Stimulated activated CD4-positive, alpha-beta T cell treated with anti-CD3 and anti-CD28 coated beads, Interleukin-1b, Interleukin-23, amount 100 ng/mL, for 48 hours (primary cell): ENCODE data around the gene BCAP31.
"Not testable (repeated sequence)": the region's sequence is repeated elsewhere in the genome, so short reads cannot be mapped to it uniquely, and the experiment has no call there.

ENCODE experiments used
- DNase-seq: peaks from one replicate; pipeline ENCODE4 v3.0.0-alpha.2; 2020

The BCAP31 gene

DNA sequence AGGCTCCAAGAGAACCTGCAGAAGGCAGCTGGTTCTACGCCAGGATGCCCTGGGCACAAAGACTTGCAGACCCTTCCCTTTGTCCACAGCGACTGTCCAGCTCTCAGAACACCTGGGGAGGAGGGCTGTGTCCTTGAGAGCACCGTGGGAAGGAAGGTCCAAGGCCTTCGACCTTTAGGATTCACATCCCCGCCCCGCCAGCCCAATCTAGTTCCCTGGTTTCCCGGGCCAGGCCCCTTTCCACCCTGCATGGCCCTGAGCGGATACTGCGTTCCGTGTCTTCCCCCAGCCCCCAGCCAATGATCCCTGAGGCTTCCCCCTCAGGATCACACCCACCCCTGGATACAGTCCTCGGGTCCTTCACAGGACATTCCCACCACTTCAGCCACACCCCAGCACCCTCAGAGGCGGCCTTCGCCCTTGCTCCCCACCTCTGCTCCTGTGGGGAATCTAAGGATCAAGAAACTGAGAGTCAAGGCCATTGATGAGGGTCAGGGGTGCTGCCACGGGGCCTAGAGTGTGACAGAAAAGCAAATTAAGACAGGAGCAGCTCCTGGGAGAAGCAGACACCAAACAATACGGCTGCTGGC lies 9.6 kb upstream of the BCAP31 start:
- DNase-seq: no peak

DNA sequence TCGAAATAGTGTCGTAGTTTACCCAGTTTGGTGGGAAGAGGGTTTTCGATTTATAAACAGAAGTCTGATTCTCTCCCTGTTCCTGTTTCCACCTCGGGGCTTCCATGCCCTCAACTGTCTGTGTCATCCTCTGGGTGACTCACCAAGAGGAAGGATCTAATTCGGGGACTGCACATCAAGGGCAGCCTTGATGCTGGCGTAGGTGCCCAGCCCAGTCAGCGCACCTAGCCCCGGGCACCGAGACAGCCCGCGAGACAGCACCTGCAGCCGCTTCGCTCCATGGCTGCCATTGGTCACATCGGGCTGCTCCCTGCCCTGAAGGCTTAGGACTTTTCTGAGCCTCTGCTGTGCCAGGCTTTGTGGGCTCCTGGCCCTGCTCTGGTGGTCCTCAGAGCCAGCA lies 8.2 kb upstream of the BCAP31 start:
- no peak for DNase-seq

DNA sequence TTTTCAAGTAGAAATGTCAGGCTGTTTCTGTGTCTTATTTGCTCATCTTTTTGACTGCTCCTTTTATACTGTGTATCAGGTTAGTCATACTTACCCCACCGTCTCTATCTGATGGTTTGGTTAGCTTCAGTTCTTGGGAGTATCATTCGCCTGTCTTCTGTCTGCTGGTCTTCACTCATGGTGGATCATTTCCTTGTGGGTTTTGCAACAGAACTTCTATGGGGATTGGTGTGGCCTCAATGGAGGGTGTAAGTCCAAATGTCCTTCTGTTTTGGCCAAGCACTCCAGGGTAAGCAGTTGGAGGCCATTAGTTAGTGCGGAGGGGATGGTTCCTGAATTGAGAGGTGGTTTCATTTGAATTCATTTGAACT lies 7.6 kb upstream of the BCAP31 start:
- no peak for DNase-seq

DNA sequence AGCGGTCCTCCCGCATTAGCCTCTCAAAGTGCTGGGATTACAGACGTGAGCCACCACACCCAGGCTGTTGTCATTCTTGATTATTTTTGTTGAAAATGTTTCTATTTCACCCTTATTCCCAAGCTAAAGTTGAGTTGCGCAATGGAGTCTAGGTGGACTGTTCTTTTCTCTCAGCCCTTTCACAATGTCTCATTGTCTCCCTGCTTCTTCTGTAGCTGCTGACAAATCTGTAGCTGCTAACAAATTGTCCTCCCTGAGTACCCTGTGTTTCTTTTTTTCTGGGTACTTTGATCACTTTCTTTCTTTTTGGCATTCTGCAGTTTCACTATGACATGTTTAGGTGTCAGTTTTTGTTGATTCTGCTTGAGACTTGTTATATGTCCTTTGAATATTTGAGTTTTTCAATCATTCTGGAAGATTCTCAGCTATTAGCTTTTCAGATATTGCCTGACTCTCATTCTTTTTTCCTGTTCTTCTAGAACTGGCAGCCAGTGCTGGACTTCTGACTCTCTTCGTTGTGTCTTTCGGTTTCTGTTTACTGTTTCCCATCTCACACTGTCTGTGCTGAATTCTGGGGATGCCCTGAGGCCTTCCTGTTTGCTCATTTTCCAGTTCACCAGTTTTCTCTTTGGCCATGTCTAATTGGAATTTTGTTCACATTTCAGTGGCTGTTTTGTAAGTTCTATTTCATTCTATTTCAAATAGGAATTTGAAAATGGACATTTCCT lies 7.1 kb upstream of the BCAP31 start:
- no peak for DNase-seq

DNA sequence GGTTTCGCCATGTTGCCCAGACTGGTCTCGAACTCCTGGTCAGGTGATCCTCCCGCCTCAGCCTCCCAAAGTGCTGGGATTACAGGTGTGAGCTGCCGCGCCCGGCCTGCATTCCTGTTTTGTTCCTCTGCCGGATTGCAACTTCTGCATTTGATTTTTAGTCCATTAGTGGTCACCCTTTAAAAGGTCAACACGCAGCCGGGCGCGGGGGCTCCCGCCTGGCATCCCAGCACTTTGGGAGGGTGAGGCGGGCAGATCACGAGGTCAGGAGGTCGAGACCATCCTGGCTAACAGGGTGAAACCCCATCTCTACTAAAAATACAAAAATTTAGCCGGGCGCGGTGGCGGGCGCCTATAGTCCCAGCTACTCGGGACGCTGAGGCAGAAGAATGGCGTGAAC lies 5.9 kb upstream of the BCAP31 start:
- DNase-seq: not testable (repeated sequence)

DNA sequence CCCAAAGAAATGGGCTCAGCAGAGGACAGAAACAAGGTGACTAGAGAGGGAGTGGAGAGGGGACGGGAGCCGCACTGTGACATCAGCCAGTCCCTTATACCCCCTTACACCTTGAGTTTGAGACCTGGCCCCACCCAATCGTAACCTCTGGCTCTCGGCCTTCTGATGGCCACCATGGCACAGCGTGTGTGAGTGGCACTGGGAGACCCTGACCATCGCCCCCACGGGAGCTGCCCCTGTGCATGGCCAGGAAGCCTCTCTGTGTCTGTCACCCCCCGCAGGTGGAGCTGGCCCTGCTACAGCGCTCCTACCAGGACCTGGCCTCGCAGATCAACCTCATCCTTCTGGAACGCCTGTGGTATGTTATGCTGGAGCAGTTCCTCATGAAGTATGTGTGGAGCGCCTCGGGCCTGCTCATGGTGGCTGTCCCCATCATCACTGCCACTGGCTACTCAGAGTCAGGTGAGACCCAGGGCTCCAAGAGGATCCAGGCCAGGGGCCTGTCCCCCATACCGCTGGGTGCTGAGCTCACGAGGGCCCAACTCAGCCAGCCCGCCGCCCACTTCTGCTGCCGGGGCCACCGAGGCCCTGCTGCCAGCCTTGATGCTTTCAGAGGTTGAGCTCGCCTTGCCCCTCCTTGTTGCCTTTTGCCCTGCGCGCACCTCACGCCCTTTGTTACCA lies 4.9 kb upstream of the BCAP31 start:
- DNase-seq: no peak

DNA sequence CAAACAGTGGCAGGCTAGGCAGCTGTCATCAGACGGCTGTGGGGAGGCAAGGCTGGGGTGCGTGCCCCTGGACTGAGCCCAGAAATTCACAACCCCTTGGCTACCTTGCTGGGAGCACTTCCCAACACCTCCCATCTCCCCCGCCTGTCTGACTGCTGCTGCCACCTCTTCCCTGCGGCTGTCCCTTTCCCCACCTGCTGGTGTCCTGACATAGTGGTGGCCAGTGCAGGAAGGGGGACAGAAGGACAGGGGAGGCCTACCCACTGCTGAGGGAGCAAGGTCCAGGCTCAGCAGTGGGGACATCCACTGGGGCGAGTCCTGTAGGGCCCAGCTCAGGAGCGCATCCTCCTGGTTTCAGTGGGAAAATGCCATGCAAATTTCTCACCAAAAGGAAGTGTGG lies 3.9 kb upstream of the BCAP31 start:
- DNase-seq: no peak

DNA sequence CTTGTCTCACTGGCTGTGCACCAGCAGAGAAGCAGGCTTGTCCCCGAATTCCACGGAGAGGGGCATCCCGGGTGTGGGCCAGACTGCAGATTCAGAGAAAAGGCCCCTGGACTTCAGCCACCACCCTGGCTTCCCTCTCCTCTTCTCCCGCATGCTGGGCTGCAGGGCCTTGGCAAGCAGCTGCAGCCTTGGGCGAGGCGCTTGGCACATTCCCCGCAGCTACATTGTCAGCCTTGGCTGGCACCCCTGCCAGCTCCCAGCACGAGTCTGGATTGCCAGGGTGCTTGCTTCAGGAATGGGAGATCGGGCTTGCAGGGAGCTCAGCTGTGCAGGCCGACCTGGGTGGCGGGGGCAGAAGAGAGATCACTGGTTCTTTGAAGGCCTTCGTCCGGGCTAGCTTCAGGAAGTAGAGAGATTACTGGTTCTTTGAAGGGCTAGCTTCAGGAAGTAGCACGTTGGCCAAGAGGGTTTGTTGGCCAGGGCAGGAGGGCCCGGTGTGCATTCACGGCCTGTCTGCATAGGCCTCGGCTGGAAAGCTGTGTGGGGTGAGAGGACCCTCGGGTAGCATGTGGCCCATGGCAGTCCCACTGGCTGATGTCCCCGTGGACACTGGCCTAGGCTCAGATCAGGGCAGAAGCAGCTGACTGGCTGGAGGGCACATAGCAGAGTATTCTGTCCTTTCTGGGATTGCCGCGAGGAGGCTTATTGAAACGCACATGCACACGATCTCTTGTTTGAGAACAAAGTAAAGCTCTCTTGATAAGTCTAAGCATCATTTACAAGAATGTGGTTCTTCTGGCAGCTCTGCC lies 3.1 kb upstream of the BCAP31 start:
- no peak for DNase-seq

DNA sequence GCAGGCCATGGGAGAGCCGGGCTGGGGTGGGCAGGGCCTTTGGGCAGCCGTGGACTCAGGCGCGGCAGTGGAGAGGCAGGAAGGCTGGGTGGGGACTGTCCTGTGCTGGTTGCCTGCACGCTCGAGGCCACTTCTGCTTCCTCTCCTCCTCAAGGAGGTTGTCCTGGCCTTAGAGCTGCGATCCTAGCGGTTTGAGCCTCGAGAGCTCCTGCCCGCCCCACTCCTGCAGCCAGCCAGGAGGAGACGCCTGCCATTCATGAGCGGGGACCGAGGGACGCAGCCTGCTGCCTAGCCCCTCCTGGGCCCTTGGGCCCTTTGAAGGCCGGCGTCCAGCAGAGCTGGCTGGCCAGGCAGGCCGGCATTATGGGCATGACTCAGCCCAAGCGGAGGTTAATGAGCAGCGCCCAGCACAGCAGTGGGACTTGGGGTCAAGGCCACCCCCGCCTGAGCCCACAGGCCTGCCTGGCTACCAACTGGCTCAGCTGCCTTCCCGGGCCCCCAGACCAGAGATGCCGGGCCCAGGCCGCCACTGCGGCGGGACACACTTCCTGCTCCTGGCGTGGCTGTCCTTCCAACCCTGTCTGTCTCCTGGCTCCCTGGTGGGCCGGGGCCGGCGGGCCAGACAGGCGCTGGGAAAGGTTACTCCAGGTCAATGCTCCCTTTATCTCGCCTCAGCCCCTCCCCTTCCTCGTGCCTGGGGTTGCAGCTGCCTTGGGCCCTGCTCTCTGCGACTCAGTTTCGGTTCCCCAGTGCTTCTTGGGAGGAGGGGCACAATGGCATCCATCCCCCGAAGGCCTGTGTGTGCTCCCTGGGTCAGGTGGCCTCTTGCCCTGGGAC lies 2.3 kb upstream of the BCAP31 start:
- no peak for DNase-seq

DNA sequence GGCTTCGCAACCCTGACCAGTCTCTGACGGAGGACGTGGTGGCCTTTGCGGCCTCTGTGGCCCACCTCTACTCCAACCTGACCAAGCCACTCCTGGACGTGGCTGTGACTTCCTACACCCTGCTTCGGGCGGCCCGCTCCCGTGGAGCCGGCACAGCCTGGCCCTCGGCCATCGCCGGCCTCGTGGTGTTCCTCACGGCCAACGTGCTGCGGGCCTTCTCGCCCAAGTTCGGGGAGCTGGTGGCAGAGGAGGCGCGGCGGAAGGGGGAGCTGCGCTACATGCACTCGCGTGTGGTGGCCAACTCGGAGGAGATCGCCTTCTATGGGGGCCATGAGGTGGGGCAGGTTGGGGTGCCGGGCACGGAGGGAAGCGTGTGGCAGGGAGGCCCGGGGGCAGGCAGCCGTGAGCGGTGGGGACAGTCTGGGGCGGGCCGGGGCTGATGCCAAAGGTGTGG lies 1.7 kb upstream of the BCAP31 start:
- no peak for DNase-seq

DNA sequence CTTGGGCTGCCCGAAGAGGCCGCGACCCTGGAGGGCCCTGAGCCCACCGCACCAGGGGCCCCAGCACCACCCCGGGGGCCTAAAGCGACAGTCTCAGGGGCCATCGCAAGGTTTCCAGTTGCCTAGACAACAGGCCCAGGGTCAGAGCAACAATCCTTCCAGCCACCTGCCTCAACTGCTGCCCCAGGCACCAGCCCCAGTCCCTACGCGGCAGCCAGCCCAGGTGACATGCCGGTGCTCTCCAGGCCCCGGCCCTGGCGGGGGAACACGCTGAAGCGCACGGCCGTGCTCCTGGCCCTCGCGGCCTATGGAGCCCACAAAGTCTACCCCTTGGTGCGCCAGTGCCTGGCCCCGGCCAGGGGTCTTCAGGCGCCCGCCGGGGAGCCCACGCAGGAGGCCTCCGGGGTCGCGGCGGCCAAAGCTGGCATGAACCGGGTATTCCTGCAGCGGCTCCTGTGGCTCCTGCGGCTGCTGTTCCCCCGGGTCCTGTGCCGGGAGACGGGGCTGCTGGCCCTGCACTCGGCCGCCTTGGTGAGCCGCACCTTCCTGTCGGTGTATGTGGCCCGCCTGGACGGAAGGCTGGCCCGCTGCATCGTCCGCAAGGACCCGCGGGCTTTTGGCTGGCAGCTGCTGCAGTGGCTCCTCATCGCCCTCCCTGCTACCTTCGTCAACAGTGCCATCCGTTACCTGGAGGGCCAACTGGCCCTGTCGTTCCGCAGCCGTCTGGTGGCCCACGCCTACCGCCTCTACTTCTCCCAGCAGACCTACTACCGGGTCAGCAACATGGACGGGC lies 1.0 kb upstream of the BCAP31 start:
- DNase-seq: no peak

DNA sequence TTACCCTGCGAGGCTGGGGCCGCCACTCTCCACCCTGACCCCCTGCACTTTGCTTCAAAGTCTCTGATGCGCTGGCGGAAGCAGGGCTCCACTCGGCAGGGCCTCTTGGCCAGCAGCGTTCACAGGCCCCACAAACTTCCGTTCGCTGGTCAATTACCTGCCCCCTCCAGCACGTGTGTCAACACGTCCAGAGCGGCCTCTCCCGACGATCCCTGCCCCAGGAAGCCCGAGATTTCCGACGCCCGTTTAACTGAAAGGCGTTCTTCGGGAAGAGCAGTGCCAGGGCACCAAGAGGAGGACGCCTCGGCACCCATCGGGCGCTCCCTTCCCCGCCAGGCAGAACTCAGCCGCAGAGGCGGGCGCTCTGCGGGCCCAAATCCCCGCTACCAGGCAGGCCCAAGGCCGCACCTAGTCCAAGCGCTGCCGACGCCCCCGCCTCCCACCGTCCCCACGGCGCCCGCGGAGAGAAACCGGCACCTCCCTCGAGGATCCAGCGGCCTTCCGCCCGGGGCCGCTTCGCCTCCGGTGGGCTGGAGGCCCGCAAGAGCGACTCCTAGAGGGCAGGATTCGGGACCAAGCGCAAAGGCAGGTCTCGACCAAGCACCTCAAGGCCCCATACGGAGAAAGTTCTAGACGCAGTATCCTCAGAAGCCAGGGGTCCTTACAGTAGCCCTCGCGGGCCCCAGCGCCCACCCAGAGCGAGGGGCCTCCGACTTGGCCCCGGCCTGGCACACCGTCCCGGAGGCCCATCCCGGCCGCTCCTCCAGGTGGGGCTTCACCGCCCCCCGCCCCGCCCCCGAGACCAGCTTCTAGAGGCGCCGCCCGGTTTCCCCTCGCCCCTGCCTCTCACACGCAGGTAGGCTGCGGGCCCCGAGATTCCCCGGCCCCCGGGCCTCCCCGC lies 586 bp downstream of the BCAP31 start:
- peak; percentile 42 for DNase-seq

DNA sequence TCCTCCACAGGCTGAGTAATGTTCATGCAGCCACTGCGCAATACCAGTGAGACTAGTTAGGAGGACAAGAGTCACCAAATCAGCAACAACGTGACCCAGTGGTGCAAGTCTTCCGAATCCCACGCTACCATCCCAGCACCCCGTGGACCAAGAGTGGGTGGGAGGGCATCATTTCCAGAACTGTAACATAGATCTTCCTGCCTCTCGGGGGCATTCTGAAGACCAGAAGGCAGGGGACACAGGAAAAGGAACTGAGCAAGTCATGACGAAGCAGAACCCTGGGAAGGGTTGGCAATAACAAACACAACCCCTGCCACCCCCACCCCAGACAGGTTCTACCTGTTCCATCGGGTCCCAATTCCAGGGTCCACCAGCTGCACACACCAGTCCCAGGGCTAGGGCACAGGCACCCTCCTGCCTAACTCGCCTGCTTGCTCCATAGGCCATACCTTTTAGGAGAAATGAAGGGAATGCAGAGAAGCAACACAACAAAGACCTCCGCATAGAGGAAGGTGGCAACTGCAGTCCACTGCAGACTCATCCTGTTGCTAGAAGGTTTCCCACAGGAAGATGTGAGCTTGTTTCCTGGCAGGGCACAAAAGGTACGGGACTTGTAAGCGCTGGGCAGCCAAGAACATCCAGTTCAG lies 1.4 kb downstream of the BCAP31 start:
- no peak for DNase-seq

DNA sequence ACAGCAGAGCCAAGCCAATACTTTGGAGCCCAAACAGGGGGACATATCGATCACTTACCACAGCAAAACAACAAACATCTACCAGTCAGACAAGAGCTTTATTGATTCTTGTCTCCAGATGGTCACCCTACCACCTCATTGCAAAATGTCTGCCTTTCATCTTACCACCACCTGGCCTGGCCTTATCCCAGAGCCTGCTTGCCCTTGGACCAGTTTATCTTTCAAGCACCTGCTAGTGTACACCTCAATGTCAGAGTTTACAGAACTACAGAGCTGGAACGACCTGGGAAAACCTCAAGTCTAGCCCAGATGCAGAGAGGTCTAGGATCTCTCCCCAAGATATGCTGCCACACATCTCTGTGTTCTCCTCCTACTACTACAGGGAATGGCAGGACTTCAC lies 4.5 kb downstream of the BCAP31 start:
- DNase-seq: no peak

DNA sequence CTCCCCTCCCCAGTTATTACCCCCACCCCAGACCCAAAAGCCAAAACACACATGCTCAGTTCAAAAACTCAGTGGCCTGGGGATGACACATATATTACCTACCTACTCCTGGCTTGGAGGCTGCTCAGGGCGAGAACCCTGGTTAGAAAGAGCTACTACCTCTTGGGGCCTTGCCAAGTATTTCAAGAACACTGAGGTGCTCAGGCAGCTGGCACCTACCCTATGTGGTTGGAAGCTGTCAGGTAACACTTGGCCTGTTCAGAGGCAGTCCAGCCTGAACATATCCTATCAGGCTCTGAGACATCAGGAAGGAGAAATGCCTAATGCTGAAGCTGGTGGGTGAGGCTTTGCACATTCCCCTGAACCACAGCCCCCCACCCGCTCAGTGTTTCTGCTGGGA lies 4.9 kb downstream of the BCAP31 start:
- DNase-seq: no peak

DNA sequence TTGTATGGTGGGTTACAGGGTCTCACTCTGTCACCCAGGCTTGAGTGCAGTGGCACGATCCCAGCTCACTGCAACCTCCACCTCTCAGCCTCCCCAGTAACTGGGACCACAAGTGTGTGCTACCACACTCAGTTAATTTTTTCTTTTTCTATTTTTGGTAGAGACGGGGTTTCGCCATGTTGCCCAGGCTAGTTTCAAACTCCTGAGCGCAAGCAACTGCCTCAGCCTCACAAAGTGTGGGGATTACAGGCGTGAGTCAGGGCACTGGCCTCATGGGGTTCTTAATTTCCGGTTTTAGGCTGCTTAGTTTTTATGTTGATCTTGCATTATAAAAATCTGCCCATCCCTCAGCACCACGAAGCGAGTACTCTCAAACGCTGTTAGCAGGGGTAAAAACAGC lies 6.7 kb downstream of the BCAP31 start:
- no peak for DNase-seq

DNA sequence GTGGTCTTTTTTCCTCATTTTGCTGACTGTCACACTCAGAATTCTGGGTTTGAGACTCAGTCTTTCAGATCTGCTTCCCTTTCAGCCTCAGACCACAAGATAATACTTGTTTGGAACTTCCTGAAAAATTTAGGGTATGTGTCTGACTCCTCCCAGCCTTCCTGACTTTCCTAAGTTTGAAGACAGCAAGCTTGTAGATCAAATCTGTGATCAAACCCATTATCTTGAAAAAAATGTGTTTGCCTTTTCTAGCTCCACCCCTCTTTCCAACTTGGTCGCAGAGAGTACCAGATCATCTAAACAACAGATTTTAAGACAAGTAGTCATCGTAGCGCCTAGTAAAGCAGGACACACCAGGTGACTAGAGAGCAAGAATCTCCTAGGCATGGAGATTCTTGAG lies 9.9 kb downstream of the BCAP31 start:
- DNase-seq: no peak

DNA sequence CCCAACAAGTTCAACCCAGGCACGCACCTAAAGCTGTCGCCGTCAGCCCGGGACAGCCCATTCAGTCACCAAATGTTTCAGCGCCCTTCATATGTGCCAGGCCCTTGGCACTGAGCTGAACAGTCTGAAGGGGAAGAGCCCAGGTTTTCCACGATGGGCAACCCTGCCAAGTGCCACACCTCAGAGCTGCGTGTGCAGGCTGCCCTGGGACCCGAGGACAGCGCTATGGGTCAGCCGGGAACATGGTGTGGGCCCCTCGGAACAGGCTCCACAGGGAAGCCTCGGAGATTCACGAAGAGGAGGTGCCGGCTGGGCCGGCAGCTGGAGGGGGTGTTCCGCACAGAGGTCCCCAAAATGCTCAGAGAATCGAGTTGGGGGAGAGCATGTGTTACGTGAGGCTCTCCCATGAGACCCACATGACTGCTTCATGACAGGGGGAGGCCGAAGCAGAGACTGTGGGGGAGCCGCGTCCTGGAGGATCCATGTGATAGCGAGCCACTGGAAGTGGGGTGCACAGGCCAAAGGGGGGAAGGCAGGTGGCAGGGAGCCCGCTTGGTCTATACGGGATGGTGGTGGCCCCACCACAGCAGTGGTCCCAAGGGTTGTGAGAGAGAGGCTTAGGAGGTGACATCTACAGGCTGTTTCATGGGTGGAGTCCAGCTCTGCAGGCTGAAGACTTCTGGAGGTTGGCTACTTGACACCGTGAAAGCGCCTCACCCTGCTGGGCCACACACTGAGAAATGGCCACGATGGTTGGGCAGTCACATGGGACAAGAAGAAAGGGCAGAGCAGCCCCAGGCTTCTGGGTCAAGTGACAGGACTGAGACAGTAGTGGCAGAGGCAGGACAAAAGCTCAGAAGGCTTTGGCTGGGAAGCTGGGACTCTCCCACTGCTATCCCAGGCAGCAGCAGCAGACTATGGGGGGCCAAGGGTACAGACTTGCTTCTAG lies 14.2 kb downstream of the BCAP31 start:
- DNase-seq: no peak

DNA sequence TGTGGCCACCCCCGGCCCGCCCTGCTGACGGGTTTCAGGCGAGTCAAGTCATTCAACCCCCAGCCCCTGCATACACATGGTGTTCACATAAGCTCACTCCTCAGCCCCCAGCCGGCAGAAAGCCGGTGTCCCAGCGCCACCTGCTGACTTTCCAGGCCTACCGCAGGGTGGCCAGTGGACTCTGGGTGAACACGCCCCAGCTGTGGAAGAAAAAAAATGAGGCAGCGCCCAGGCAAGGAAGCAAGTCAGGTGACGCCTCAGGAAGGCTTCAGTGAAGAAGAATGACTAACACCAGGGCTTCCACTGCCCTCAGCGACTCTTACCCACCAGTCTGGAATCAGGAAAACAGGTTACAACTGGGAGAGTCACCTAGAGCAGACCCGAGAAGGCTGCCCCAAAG lies 15.8 kb downstream of the BCAP31 start:
- DNase-seq: peak; percentile 53
